ENCODE results near the gene OR8K1. TPM values are rescaled to one million over a fixed set of nuclear protein-coding genes. Genes with fewer than 3 reads are reported as not detected.

OR8K1 gene
- total and polyA plus RNA-seq, 9 of the 15 experiments (the other 6 are each of a cell fraction or from before 2014, with no cell fraction given) = not detected

DNA sequence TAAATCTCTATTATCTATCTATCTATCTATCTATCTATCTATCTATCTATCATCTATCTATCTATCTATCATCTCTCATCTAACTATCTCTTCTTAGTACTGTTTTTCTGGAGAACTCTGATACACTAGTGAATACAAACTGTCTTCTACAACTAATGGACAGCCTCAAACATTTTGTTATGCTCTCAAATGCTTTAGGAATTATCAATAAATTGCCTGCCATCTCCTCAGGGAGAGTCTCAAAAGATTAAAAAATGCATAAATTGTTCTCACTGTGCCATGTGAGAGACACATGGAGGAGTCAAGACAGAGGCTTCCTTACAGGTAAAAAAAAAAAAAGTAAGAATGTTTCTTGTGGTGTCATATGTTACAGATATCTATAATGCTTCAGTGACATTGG, 31.0 kb upstream of the OR8K1 start, which contains the start of gene OR8K3 (continued):
- TF ChIP-seq NCOA4 (IDR thresholded peaks at IDR 0.05; ENCODE audit: partially characterized antibody) (no peak), SUPT5H (IDR thresholded peaks at IDR 0.05) (no peak), SPI1 (IDR thresholded peaks at IDR 0.05; ENCODE audit: borderline replicate concordance, low read depth, low read length) (no peak)
- TF ChIP-seq, protein P1, sequence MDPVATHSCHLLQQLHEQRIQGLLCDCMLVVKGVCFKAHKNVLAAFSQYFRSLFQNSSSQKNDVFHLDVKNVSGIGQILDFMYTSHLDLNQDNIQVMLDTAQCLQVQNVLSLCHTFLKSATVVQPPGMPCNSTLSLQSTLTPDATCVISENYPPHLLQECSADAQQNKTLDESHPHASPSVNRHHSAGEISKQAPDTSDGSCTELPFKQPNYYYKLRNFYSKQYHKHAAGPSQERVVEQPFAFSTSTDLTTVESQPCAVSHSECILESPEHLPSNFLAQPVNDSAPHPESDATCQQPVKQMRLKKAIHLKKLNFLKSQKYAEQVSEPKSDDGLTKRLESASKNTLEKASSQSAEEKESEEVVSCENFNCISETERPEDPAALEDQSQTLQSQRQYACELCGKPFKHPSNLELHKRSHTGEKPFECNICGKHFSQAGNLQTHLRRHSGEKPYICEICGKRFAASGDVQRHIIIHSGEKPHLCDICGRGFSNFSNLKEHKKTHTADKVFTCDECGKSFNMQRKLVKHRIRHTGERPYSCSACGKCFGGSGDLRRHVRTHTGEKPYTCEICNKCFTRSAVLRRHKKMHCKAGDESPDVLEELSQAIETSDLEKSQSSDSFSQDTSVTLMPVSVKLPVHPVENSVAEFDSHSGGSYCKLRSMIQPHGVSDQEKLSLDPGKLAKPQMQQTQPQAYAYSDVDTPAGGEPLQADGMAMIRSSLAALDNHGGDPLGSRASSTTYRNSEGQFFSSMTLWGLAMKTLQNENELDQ (CRISPR knock-in tag; IDR thresholded peaks at IDR 0.05; ENCODE audit: borderline replicate concordance) = no peak
- TF ChIP-seq, protein P2, sequence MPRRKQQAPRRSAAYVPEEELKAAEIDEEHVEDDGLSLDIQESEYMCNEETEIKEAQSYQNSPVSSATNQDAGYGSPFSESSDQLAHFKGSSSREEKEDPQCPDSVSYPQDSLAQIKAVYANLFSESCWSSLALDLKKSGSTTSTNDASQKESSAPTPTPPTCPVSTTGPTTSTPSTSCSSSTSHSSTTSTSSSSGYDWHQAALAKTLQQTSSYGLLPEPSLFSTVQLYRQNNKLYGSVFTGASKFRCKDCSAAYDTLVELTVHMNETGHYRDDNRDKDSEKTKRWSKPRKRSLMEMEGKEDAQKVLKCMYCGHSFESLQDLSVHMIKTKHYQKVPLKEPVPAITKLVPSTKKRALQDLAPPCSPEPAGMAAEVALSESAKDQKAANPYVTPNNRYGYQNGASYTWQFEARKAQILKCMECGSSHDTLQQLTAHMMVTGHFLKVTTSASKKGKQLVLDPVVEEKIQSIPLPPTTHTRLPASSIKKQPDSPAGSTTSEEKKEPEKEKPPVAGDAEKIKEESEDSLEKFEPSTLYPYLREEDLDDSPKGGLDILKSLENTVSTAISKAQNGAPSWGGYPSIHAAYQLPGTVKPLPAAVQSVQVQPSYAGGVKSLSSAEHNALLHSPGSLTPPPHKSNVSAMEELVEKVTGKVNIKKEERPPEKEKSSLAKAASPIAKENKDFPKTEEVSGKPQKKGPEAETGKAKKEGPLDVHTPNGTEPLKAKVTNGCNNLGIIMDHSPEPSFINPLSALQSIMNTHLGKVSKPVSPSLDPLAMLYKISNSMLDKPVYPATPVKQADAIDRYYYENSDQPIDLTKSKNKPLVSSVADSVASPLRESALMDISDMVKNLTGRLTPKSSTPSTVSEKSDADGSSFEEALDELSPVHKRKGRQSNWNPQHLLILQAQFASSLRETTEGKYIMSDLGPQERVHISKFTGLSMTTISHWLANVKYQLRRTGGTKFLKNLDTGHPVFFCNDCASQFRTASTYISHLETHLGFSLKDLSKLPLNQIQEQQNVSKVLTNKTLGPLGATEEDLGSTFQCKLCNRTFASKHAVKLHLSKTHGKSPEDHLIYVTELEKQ (CRISPR knock-in tag; IDR thresholded peaks at IDR 0.05) = no peak

All from K562 (cell line).